ENCODE measurements around the gene PRKAR1B.
A peak's percentile ranks its signal among the peaks of the same experiment; 100 is the strongest.

Gene PRKAR1B

DNA sequence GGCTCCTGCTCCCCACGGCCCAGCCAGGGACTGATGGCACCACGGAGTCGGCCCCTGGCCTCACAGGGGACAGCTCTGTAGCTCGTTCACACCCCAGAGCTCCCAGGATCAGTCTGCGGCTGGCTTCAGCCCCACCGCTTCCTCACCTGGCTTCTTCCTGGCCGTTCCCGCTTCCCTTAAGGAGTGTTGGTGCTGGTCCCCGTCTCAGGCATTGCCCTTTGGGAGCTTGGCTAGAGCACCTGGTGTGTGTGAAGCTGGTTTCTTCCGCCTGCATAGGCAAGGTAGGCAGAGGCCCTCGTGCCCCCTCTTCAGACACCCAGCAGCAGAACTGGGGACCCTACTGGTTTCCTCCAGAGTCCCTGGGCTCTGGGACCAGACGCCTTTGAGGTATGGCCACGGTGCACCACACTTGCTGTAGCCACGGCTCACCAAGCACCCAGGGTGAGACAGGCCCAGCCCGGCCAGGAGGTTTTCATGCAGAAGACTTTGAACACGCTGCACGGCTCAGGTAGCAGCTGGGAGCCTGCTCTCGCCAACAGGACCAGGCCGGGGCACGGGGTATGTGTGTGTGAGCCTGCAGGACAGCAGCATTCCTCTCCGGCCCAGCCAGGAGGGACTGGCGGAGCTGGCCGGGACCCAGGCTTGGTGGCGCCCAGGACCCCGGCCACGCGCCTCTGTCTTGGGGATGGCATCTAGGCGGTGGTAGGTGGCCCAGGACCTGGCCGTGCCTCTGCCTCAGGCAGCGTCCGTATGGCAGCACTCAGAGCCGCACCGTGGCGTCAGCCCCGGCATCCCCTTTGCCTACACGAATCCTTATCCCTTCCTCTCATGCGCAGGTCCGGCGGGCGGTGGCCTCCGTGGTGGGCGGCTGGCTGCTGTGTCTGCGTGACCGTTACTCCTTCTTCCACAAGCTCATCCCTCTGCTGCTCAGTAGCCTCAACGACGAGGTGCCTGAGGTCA lies 13.2 kb upstream of the PRKAR1B start:
- DNase-seq = no peak

DNA sequence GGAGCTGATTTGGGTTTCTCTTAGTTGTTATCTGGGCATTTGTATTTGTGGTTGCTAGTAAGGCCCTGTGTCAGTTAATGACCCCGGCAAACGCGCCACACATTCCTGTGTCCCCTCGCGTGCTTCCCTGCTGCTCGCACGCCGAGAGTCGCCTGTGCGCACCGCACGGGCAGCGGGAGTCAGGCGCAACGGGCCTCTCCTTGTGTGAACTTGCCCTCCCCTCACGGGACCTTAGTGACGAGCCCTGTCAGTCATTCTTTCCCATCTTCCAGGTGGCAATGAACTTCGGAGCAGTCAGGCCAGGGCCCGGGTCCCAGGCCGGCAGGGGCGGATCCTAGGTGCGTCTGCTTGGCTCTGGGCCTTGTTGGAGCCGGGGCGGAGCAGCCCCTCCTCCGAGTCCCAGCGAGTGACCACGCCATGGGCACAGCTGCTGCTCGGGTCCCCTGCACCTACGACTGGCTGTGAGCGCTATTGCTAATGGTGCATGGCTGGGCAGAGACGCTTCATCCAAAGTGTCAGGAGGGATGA lies 12.4 kb upstream of the PRKAR1B start:
- no peak for DNase-seq

- DNase-seq = no peak
Observed at GRCh38 chr7:738723-739454, 11.8 kb upstream of the PRKAR1B start.

- no peak for DNase-seq
Observed at GRCh38 chr7:738241-738640, 11.2 kb upstream of the PRKAR1B start.

GRCh38 chr7:734808-735207 lies 7.7 kb upstream of the PRKAR1B start:
- DNase-seq = no peak

GRCh38 chr7:734214-734613 lies 7.1 kb upstream of the PRKAR1B start:
- no peak for DNase-seq

- DNase-seq = no peak
Observed at GRCh38 chr7:732556-732955, 5.5 kb upstream of the PRKAR1B start.

- peak; percentile 15 for DNase-seq
Observed at GRCh38 chr7:732094-732541, 5.0 kb upstream of the PRKAR1B start.

DNA sequence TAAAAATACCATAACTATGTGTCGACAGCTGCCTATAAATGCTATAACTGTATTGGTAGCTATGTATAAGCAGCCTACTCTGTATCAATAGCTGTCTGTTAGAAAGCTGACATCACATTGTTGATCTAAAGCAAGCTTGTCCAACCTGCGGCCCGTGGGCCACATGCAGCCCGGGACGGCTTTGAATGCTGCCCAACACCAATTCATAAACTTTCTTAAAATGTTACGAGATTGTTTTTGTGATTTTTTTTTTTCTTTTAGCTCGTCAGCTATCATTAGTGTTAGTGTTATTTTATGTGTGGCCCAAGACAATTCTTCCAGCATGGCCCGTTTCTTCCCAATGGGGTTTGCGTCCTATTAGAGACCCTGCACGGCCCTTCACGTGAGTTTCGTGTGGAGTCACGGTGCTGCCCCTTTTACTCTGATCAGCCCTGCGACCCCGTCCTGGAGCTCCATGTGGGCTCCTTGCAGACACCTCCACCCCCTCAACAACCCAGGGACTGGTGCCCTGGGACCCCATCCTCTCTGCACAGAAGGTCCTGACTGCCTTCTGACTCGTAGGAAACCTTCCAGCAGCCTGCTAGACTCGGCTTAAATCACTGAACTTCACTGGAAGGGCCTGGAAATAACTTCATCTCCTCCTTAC lies 4.5 kb upstream of the PRKAR1B start:
- DNase-seq = no peak

GRCh38 chr7:730501-731439 lies 3.7 kb upstream of the PRKAR1B start:
- DNase-seq = no peak

GRCh38 chr7:729140-730000 lies 2.3 kb upstream of the PRKAR1B start:
- no peak for DNase-seq

GRCh38 chr7:728602-729001 lies 1.5 kb upstream of the PRKAR1B start:
- DNase-seq = no peak

DNA sequence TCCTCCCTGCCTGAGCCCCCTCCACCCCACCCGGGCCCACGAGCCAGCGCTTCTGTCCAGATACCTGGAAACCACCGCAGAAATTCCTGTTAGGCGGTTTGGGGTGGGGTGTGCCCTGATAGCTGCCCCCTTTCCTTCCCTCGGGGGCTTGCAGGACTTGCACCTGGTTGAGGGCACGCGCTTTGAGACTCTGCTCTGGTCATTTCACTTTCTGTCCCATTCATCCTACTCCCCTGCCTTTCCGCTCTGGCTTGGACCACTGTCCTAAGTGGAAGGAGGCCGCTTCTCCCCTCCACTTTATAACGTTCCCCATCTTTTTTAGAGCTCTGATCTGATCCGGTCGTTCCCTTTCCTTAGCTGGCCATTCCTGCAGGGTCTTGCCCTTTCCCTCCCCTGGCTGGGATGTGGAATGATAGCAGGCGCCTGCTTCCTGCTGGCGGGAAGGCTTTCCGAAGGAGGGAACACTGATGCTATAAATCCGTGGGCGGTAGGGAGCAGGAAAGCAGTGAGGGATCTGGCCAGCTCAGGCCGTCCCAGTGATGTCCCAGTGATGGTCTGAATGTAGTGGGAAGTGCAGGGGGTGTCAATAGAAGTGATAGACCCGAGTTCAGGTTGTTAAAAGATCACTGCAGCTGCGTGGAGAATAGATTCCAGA lies 852 bp upstream of the PRKAR1B start:
- DNase-seq = no peak

DNA sequence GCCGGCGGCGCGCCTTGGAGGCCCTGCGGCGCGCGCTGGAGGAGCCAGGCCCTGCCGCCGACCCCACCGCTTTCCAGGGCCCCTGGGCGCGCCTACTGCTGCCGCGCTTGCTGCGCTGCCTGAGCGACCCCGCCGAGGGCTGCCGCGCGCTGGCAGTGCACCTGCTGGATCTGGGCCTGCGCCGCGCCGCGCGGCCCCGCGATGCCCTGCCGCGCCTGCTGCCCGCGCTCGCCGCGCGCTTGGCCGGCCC lies 302 bp downstream of the PRKAR1B start:
- DNase-seq = no peak

DNA sequence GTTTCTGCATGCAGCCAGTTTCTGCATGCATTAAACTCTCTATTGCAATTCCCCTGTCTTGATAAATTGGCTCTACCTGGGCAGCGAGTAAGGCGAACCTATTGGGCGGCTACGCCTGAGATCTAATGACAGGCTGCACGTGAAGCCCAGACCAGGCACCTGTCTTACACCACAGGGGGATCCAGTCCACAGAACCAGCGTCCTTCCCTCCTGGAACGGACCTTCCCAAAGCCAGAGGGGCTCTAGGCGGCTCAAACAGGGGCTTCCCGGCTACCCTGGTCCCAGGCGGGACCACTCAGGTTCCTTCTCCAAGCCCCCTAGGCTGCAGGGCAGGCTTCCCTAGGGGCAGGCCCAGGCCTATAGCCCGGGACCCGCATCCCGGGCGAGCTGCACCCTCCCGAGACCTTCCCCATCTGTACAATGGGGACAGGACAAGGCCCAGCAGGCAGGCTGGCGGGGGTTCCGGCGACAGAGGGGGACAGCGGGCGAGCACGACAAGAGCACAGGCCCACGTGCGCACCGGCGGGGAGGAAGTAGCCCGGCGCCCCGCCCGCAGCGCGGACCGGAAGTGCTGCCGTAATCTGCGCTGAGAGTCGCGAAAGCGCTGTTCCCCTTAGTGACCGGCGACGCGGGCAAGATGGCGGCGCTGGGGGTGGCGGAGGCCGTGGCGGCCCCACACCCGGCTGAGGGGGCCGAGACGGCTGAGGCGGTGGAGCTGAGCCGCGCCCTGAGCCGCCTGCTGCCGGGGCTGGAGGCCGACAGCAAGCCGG lies 812 bp downstream of the PRKAR1B start, which contains the start of gene DNAAF5:
TSS of gene DNAAF5 (plus strand) at position 616 of the 770 bp plus-strand sequence. CDS start at position 638, 22 bp downstream.
- DNase-seq = peak; percentile 89

DNA sequence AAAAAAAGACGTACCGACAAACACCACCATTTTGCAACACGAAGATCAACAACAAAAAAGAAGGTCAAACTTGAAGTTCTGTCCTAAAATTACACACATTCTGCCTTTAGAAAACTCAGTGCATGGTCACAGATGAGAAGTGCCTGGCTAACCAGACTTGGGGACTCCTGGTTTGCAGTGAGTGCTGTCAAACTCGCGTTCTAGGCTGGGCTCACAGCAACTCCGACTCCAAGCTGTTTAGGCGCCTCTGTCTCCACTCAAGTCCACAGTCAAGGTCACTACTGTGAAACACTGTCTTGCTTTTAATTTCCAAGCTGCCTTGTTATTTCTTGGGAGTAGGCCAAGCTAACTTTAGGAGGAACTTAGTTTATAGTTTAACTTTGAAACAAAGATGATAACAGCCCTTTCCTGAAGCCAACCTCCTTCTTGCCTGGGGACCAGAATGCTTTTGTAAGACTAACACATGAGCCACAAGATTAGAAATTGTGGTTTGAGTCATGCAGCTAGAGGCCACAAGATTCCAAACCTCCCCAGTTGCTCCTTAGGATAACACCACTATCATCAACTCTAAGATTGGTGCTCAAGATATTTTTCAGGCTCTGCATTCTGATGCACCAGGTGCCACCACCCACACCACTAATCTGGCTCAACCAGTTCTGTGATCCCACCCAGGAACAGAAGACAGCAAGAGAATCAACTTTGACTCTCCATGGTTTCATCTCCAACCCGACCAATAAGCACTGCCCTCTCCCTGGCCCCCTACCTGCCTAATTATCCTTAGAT lies 1.7 kb downstream of the PRKAR1B start:
- no peak for DNase-seq

DNA sequence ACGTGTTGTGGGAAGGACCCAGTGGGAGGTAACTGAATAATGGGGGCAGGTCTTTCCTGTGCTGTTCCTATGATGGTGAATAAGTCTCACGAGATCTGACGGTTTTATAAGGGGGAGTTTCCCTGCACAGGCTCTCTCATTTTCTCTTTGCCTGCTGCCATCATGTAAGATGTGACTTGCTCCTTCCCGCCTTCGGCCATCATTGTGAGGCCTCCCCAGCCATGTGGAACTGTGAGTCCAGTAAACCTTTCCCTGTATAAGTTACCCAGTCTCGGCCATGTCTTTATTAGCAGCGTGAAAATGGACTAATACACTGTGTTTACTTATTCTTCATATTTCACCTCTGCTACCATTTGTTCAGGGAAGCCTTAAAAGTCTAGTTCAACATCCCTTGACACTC lies 2.8 kb downstream of the PRKAR1B start:
- DNase-seq = no peak

DNA sequence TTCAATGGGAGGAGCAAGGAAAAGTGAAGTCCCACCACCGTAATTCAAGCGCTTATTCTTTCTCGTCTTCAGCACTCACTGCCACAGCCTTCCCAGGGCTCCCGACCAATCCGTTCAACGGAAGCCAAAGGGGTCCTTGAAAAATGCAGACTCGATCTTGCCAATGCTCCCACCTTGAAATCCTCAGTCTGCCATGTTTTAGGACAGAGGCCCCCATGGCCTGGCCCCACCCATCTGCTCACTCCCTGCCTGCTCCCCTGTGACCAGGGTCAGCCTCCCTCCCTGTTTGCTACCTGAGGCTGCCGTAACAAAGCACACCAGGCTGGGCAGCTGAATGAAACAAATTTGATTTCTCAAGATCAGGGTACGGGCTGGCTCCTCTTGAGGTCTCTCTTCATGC lies 3.5 kb downstream of the PRKAR1B start:
- no peak for DNase-seq

Measured in CD4-positive, alpha-beta T cell treated with Interleukin-17A for 4 hours (primary cell).